Daoy (cell line): ENCODE measurements around the gene NPAP1. TPM values are rescaled to one million over a fixed set of nuclear protein-coding genes. Genes with fewer than 3 reads are reported as not detected.
"Not testable (repeated sequence)": the region's sequence is repeated elsewhere in the genome, so short reads cannot be mapped to it uniquely, and the experiment has no call there.

Source experiments
- DNase-seq: peaks from one replicate; pipeline ENCODE4 v3.0.0-alpha.2; 2015; ENCODE audit warnings: low read depth
- total RNA-seq: library from RNA; depleted of rRNA; stranded (reverse); fragments of >200 nt; shearing (Covaris generic); gene quantifications from 2 replicates; pipeline ENCODE4 v1.2.3, GENCODE V29; 2014; rRNA removed

NPAP1 gene, protein sequence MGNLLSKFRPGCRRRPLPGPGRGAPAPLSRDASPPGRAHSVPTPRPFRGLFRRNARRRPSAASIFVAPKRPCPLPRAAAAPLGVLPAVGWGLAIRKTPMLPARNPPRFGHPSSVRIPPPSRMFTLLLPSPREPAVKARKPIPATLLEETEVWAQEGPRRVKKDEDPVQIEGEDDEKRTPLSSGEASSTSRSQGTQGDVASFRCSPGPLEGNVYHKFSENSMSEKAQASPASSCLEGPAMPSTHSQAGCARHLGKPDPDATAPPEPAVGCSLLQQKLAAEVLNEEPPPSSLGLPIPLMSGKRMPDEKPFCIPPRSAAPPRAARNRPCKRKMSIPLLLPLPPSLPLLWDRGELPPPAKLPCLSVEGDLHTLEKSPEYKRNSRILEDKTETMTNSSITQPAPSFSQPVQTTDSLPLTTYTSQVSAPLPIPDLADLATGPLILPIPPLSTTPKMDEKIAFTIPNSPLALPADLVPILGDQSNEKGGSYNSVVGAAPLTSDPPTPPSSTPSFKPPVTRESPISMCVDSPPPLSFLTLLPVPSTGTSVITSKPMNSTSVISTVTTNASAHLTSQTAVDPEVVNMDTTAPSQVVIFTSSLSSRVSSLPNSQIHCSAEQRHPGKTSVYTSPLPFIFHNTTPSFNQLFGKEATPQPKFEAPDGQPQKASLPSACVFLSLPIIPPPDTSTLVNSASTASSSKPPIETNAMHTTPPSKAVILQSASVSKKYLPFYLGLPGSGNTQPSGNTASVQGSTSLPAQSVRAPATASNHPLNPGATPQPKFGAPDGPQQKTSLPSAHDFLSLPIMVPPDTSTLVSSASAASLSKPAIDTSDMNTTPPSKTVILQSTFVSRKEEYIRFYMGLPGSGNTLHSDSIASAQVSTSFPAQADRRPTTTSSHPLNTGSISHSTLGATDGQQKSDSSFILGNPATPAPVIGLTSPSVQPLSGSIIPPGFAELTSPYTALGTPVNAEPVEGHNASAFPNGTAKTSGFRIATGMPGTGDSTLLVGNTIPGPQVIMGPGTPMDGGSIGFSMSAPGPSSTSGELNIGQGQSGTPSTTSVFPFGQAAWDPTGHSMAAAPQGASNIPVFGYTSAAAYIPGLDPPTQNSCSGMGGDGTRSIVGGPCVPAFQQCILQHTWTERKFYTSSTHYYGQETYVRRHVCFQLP
- total RNA-seq: 0.03 and 0.17 TPM in 2 replicates

DNA sequence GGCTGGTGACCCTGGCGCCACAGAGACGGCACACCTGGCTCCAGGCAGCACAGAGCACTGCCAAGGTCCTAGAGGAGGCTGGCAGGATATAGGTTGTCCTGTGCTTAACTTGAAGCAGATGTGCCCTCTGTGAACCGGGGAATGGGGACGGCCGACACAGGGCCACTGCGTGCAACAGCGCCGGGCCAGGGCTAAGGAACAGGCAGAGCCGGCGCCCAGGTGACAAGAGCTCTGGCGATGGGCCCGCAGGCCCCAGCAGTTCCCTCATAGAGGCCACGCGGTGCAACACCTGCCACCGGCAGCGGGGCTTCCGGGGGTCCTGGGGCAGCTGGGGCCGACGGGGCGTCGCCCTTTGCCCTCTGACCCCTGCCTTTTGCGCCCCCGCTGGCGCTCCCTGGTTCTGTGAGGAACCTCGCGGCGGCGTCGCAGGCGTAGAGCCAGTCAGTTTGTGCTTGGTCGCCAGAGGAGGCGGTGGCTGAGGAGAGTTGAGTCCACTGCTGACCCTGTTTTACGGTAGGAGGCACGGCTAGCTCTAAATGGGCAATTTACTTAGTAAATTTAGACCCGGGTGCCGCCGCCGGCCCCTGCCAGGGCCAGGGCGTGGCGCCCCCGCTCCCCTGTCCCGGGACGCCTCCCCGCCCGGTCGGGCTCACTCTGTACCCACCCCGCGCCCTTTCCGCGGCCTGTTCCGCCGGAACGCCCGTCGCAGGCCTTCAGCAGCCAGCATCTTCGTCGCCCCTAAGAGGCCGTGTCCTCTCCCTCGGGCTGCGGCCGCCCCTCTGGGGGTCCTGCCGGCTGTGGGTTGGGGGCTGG lies at the start of gene NPAP1:
TSS of gene NPAP1 (plus strand) at position 444 of the 813 bp plus-strand sequence. CDS start at position 537, 93 bp downstream.
- DNase-seq: no peak

DNA sequence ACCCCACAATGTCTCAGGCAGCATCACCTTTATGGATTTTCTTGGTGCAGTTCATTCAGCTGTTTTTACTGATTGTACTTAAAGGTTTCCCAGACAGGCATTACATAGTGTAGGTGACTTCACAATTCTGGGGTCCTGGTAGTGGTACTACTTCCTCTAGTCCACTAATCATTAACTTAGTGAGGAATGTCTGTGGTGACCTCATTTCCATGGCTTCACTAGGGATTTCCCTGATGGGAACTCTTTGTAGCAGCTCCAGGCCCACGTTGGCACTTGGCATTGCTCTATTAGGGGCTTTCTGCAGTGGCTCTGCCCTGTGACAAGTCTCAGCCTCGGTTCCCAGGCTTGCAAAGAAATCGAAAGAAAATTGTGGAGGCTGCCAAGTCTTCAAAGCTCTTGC lies 48.1 kb upstream of the NPAP1 start:
- DNase-seq: no peak

DNA sequence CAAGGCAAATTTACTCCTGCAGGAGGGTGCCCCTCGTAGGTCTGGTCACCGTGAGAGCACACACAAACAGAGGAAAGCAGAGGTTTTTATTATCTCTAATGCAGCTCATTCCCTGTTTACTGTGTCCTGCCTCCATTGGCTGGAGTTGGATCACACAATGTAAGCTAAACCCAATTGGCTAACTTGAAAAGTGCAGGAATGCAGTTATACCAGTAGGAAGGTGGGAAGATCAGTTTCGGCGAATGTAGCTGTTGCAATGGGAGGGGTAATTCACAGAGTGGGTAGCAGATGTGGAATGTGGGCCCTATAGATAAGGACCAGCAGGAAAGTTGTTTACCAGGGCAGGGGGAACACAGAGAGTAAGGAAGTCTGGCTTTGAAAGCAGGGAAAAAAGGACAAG lies 42.5 kb upstream of the NPAP1 start:
- DNase-seq: no peak

DNA sequence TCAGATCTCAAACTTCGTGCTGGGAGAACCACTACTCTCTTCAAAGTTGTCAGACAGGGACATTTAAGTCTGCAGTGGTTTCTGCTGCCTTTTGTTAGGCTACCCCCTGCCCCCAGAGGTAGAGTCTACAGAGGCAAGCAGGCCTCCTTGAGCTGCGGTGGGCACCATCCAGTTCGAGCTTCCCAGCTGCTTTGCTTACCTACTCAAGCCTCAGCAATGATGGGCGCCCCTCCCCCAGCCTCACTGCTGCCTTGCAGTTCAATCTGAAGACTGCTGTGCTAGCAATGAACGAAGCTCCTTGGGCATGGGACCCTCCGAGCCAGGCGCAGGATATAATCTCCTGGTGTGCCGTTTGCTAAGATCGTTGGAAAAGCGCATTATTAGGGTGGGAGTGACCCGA lies 36.2 kb upstream of the NPAP1 start:
- not testable (repeated sequence) for DNase-seq

DNA sequence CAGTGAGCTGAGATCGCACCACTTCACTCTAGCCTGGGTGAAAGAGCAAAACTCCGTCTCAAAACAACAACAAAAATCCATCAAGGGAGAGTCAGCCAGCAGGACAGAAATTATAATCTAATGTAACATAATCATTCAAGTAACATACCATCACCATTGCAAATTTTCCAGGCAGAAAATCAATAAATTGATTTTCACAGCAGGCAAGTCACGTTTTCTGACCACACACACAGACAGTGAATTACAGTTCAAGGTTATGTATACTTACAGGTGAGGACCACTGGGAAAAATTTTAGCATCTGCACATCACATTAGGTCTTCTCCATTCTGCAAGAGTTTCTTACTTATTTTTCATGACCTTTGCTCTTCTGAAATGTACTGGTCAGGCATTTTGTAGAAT lies 29.9 kb upstream of the NPAP1 start:
- DNase-seq: no peak

DNA sequence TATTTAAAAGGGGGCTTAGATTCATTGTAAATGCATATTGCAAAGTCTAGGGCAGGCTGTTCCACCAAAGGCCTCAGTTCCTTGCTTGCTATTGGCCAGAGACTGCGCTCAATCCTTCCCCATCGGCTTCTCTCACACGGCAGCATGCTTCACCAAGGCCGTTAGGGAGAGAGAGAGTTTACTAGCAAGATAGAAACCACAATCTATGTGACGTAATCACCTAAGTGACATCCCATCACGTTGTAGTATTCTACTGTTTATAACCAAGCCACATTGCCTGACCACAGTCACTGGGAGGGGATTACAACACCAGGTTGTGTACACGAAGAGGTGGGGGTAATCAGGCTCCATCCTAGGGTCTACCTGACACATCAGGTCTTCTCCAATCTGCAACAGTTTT lies 16.0 kb upstream of the NPAP1 start:
- DNase-seq: peak; percentile 21

DNA sequence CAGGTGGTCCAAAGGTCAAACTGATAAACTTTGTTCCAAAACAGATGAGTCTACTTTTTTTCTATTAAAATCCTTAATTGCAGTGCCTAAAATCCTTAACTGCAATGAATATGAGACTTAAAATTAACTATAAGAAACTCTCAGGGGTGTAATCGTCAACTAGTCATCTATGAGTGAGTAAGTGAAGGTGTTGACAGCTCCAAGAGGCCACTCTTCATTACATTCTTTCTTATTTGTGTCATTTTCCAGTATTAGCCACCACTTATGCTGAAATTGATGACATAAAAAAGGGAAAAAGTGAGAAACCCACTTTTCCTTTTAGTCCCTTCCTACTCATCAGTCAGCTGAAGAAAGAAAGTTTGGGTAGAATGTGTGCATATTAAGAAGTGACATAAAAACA lies 12.6 kb upstream of the NPAP1 start:
- DNase-seq: peak; percentile 24

DNA sequence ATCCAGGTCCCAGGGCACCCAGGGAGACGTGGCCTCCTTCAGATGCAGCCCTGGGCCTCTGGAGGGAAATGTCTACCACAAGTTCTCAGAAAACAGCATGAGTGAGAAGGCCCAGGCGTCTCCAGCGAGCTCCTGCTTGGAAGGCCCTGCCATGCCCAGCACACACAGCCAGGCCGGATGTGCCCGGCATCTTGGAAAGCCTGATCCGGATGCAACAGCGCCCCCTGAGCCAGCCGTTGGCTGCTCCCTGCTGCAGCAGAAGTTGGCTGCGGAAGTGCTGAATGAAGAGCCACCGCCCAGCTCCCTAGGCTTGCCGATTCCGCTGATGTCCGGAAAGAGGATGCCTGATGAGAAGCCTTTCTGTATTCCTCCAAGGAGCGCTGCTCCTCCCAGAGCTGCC lies 856 bp downstream of the NPAP1 start:
- peak; percentile 80 for DNase-seq

DNA sequence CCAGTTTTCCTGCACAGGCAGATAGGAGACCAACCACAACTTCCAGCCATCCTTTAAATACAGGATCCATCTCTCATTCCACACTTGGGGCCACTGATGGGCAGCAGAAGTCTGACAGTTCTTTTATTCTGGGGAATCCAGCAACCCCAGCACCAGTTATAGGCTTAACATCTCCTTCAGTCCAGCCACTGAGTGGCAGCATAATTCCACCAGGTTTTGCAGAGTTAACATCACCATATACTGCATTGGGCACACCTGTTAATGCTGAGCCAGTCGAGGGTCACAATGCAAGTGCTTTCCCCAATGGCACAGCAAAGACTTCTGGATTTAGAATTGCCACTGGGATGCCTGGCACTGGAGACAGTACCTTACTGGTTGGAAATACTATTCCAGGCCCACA lies 2.9 kb downstream of the NPAP1 start:
- DNase-seq: no peak

DNA sequence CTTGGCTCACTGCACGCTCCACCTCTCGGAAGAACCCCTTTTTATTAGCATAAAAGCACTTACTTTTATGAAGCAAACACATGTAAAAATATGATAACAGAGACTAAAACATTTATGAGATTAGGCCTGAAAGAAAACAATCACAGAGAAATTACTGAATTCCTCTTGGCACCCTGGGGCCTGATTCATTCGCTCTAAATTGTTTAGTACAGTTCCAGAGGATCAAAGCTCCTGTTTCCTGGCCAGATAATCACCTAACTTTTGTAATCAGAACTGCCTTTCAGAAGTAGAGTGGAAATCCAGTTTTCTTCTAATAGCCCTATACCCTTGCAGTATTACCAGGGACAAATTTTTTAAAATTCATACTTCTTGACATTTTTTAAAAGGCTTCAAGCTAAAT lies 6.4 kb downstream of the NPAP1 start:
- DNase-seq: no peak

DNA sequence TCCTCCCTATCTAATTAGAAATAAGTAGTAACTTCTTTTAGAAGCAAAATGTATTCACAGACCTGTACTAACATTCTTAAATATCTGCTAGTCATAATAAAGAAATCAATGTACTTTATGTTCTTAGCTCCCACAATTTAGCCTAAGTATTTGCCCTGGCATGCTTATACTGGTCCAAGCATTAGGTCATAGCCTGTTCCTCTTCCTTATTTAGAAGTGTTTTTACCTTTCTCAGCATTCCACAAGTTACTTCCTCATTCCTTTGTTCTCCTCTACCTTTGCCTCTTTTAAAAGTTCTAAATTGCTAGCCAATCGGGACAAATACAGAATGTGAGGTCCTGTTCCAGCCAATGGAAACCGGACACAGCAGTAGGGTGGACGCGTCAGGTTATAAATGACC lies 7.3 kb downstream of the NPAP1 start:
- DNase-seq: not testable (repeated sequence)

DNA sequence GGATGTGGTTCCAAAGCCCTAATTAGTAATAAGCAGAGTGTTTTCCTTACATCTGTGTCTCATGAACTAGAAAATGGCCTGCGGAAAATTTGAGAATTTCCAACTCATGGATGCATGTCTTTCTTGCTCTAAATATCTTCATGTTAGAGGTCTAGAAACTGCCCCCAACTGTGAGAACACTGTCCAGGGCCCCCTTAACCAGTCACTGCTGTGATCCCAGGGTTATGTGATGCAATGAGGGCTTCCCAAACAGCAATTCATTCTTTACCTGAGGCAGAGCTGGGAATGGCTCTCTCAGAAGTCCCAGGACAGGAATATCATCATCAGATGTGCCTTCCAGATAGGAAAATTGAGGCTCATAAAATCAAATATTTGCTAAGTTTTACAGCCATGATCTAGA lies 8.2 kb downstream of the NPAP1 start:
- no peak for DNase-seq

DNA sequence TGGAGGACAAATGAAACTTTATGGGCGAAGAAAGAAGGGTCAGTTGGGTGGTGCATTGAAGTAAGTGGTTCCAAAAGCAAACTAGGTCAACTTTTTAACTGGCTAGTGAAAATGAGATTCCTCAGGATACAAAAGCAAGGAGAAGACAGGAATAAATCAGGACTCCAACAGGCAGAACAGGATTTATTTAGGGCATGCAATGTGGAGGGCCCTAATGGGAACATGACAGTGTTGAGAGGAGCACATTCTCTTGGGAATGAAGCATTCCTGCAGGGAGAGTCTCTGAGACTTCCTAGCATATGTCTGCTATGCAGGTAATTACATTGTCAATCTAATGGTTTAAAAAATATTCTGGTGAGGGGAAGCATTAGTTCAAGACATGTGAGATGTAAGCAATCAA lies 8.7 kb downstream of the NPAP1 start:
- DNase-seq: no peak

DNA sequence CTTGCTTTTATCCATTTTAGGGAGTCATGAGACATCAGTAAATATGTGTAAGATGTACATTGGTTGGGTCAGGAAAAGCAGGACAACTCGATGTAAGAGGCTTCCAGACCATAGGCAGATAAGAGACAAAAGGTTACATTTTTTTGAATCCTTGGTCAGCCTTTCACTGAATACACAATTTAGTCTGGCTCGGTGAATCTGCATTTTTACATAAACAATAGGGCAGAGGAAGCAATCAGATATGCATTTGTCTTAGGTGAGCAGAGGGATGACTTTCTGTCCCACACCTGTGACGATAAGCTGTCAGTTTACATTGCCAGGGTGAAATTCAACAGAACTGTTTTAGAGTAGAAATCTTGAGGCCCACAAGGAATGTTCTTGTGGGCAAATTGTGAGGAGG lies 20.6 kb downstream of the NPAP1 start:
- DNase-seq: no peak

DNA sequence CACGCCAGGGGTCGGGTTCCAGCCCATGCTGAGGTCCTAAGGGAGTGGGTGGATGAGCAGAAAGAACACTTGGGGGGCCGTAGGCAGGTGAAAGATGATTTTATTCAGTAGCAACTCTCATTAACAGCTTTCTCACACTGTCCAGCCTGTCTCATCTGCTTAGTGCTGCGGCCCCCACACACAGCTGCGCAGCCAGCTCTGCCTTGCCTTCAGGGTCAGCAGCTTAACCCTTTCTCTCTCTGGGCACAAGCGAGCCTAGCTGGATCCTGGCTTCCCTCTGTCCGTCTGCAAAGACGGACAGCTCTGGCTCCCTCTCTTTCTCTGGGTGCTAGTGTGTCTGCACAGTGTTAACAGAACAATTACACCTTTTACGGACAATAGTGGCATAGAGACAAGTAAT lies 21.3 kb downstream of the NPAP1 start:
- no peak for DNase-seq

DNA sequence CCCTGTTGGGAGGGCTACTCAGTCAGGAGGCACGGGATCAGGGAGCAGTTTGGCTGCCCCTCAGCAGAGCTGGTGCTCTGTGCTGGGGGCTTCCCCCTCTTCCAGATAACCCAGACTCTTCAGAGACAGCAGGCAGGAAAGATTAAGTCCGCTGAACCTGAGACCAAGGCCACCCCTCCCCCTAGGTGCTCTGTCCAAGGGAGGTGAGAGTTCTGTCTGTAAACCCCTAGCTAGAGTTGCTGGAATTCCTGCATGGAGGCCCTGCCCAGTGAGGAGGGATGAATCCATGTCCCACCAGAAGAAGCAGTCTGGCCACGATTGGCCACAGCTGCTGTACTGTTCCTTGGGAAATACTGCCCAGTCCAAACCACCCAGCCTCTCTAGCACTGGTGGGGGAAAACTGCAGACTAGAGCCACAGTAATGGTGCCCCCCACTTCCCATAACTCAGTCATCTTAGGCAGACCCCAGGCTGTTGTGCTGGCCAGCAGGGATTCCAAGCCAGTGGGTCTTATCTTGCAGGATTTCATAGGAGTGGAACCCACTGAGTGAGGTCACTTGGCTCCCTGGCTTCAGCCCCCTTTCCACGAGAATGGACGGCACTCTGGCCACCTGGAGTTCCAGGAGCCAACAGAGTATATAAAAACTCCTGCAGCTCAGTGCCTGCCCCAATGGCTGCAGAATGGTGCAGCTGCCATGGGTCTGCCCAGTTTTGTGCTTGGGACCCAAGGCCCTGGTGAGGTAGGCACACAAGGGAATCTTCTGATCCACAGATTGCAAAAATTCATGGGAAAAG lies 42.9 kb downstream of the NPAP1 start:
- DNase-seq: no peak

DNA sequence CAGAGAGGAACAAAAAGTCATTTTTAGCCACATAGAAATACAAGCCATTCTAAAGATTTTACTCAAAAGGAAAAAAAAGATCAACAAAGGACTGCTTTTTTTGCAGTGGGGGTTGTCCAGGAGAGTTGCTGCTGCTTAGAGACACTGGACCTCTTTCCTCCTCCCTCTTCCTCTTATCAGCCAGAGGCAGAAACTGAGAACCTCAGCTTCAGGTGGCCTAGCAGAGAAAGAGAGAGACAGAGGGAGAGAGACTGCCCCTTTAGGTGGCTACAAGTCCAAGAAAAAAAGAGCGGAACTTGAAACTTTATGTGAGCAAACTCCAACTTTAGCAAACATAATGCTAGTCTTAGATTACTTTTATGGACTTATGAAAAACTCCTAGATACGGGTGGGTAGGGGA lies 54.2 kb downstream of the NPAP1 start:
- DNase-seq: no peak
